GM12875 (cell line): ENCODE data around the gene STARD13.

Experiments
- H3K4me3 ChIP-seq: one replicate; pipeline ENCODE4 v1.5.1; 2011; ENCODE audit warnings: low read depth, low read length, control low read depth
- TF ChIP-seq, protein P1 (sequence below): IDR thresholded peaks from 2 replicates; pipeline ENCODE4 v1.5.1; 2011; ENCODE audit warnings: low read depth, mild to moderate bottlenecking, control low read depth, inconsistent platforms, low read length, moderate library complexity, borderline replicate concordance; ENCODE audit not compliant: insufficient read depth

Gene STARD13

DNA sequence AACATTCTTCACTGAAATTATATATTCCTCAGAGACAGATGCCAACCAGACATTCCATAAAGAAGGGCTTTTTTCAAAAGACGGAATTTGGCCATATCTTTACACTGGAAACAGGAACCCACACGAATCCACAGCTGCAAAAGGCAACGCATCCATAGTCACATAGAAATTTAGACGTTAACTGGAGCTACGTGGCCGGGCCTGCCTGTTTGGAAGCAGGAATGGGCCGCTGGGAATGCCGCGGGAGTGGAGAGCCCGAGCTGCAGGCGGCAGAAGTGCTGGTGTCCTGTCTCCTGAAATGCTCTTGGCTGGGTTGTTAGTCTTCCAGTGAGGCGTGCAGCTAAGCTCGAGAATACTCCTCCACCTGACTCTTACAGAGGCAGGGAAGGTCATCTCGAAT is 147.1 kb downstream of the STARD13 start:
- H3K4me3 ChIP-seq: no peak overlapping the region
- TF ChIP-seq, protein P1, sequence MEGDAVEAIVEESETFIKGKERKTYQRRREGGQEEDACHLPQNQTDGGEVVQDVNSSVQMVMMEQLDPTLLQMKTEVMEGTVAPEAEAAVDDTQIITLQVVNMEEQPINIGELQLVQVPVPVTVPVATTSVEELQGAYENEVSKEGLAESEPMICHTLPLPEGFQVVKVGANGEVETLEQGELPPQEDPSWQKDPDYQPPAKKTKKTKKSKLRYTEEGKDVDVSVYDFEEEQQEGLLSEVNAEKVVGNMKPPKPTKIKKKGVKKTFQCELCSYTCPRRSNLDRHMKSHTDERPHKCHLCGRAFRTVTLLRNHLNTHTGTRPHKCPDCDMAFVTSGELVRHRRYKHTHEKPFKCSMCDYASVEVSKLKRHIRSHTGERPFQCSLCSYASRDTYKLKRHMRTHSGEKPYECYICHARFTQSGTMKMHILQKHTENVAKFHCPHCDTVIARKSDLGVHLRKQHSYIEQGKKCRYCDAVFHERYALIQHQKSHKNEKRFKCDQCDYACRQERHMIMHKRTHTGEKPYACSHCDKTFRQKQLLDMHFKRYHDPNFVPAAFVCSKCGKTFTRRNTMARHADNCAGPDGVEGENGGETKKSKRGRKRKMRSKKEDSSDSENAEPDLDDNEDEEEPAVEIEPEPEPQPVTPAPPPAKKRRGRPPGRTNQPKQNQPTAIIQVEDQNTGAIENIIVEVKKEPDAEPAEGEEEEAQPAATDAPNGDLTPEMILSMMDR: no peak

DNA sequence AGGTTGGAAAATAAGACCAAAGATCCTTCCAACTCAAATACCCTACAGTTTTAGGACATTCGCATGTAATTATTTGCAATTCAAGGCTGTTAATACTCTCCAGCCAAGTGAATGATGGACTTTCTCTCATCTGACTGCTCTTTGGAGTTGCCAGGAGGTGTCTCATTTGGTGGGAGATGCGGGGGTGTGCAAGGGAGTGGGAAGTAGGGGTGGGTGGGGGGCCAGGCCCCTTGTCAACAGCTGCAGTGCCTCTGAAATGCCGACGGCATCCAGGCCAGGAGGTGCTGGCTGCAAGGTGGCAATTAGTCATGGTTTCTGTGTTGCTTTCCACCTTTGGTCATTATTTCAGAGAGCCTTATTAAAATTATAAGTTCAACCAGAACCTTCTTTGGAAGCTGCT is 147.8 kb downstream of the STARD13 start:
- H3K4me3 ChIP-seq: no peak overlapping the region

DNA sequence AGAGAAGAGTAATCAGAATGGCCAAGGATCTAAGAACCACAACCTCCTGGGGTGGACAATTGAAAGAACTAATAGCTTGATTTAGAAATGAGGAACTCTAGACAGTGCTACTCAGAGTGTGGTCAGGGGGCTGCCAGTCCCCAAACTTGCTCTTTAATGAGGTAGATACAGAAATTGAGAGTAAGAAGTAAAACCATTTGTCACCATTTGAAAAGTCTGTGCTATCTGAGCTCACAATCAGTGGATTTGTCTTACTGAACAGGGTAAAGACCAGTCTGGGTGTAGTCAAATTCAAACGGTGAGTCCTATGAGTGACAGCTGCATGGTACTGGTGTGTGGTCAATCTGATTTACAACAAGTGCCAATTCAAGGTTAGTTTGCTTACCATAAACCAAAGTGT is 150.5 kb downstream of the STARD13 start:
- H3K4me3 ChIP-seq: no peak overlapping the region
- TF ChIP-seq, protein P1: no peak

More for the DNA sequence above, 147.8 kb downstream of the STARD13 start:
- TF ChIP-seq, protein P1: no peak

DNA sequence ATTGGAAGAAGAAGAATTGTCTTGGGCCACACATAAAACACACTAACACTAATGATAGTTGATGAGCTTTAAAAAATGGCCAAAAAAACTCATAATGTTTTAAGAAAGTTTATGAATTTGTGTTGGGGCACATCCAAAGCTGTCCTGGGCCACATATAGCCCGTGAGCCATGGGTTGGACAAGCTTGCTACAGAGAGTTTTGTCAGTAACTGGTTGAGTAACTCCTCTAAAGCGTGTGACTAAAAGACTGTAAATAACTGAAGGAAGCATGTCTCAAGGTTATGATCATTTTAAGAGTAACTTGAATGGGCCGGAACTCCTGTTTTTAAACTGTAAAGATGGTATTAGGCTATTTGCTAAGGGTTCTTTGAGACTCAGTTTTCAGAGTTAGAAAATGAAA is 151.3 kb downstream of the STARD13 start:
- H3K4me3 ChIP-seq: no peak overlapping the region
- TF ChIP-seq, protein P1: no peak

DNA sequence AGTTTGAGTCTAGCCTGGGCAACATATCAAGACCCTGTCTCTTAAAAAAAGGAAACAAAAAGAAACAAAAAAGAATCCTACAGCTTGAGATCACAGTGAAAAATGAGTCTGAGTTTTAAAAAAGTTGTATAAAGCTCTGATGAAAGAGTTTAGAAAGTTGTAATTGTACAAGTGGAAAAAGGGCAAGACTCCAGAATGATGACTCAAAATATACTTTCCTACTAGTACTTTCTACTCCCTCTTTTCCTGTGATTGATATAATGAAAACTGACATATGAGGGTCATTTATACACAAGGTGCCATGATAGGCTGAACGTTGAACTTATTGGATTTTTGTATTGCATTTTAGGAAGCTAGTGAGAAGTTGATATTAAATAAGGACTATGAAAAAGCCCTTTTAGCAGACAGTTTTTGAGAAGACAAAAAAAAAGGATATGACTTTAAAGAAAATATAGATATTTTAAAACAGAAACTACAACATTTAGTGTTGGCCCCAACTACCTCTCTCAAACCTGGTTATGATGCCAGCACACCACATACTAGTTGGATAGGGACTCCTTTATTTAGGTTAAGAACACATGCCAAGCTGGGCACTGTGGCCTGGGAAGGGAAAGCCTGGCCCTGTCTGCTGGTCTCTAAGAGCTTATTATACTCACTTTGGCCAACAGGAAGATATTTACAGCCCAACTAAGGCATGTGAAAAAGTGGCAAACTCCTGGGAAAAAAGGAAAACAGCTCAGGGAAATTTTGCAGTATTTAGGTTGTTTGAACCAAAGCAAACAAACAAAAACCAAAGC is 152.7 kb downstream of the STARD13 start:
- TF ChIP-seq, protein P1: no peak
- no peak overlapping the region for H3K4me3 ChIP-seq

DNA sequence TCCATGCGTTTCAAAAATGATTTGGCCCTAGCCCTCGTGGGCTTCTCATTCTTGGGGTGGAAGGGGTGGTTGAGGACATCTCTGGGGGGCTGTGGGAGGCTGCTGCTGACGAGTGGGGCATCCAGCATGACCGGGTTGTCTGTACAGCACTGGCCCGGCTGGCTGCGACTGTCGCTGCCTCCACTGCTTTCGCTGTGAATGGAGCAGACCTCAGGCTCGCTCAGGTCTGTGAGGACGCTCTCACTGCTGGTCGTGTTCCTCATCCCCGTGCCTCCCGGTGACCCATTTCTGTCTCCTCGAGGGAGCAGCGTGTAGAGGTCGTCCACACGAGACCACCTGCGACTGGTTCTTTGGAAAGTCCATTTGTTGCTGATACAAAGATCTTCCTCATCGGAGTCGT is 155.7 kb downstream of the STARD13 start:
- no peak overlapping the region for H3K4me3 ChIP-seq
- TF ChIP-seq, protein P1: no peak
